Trophoblast cell (in vitro differentiated cells and primary cell): ENCODE results near the gene PHACTR1.

Source experiments
- DNase-seq, 2 donors: peaks; one replicate each; pipeline ENCODE4 v3.0.0-alpha.2; 2016
- H2AFZ ChIP-seq: 2 replicates; pipeline ENCODE4 v1.6.1; 2013; ENCODE audit warnings: low read length, moderate library complexity, mild to moderate bottlenecking; ENCODE audit not compliant: insufficient read depth, poor library complexity
- H2AK5ac ChIP-seq: 2 replicates; pipeline ENCODE4 v1.6.1; 2013; ENCODE audit warnings: mild to moderate bottlenecking, low read length
- H2BK120ac ChIP-seq: 2 replicates; pipeline ENCODE4 v1.6.1; 2013; ENCODE audit warnings: low read length, mild to moderate bottlenecking, moderate library complexity; ENCODE audit not compliant: insufficient read depth, poor library complexity
- H2BK12ac ChIP-seq: 2 replicates; pipeline ENCODE4 v1.6.1; 2013; ENCODE audit warnings: mild to moderate bottlenecking, low read length, moderate library complexity
- H2BK5ac ChIP-seq: 2 replicates; pipeline ENCODE4 v1.6.1; 2013; ENCODE audit warnings: low read length, low read depth, moderate library complexity, mild to moderate bottlenecking; ENCODE audit not compliant: poor library complexity
- H3K14ac ChIP-seq: 2 replicates; pipeline ENCODE4 v1.6.1; 2013; ENCODE audit warnings: mild to moderate bottlenecking, low read length
- H3K18ac ChIP-seq: 2 replicates; pipeline ENCODE4 v1.6.1; 2013; ENCODE audit warnings: mild to moderate bottlenecking, low read length
- H3K23ac ChIP-seq: 2 replicates; pipeline ENCODE4 v1.6.1; 2013; ENCODE audit warnings: low read length
- H3K27ac ChIP-seq: 2 replicates; pipeline ENCODE4 v1.5.1; 2013; ENCODE audit warnings: low read depth, mild to moderate bottlenecking, inconsistent platforms, low read length, moderate library complexity
- H3K27me3 ChIP-seq: 2 replicates; pipeline ENCODE4 v1.6.1; 2013; ENCODE audit warnings: inconsistent platforms, mild to moderate bottlenecking, low read length, moderate library complexity; ENCODE audit not compliant: insufficient read depth
- H3K36me3 ChIP-seq, 2 experiments: 1 replicate in 1 of 2; 2 replicates in 1 of 2; pipeline ENCODE4 v1.6.1; 2013; ENCODE audit warnings: low read length in 2 of 2, mild to moderate bottlenecking in 2 of 2, moderate library complexity in 1 of 2; ENCODE audit not compliant: insufficient read depth in 2 of 2, control insufficient read depth in 1 of 2
- H3K4ac ChIP-seq: 2 replicates; pipeline ENCODE4 v1.6.1; 2013; ENCODE audit warnings: low read depth, mild to moderate bottlenecking, low read length, moderate library complexity
- H3K4me1 ChIP-seq, 2 experiments: 1 replicate in 1 of 2; 2 replicates in 1 of 2; pipeline ENCODE4 v1.6.1; 2013; ENCODE audit warnings: low read length in 2 of 2, mild to moderate bottlenecking in 2 of 2, moderate library complexity in 1 of 2; ENCODE audit not compliant: insufficient read depth in 2 of 2, control insufficient read depth in 1 of 2
- H3K4me2 ChIP-seq: 2 replicates; pipeline ENCODE4 v1.6.1; 2013; ENCODE audit warnings: inconsistent platforms, mild to moderate bottlenecking, low read length, moderate library complexity
- H3K4me3 ChIP-seq: 2 replicates; pipeline ENCODE4 v1.5.1; 2013; ENCODE audit warnings: mild to moderate bottlenecking, low read depth, low read length, inconsistent platforms
- H3K79me1 ChIP-seq: one replicate; pipeline ENCODE4 v1.6.1; 2013; ENCODE audit warnings: low read length
- H3K79me2 ChIP-seq: 2 replicates; pipeline ENCODE4 v1.6.1; 2013; ENCODE audit warnings: low read length, mild to moderate bottlenecking; ENCODE audit not compliant: control insufficient read depth, insufficient read depth, poor library complexity
- H3K9ac ChIP-seq: 2 replicates; pipeline ENCODE4 v1.6.1; 2013; ENCODE audit warnings: mild to moderate bottlenecking, low read length
- H3K9me3 ChIP-seq: 2 replicates; pipeline ENCODE4 v1.6.1; 2013; ENCODE audit warnings: low read depth, mild to moderate bottlenecking, control low read depth, inconsistent platforms, low read length; ENCODE audit not compliant: insufficient read depth
- H4K12ac ChIP-seq: 2 replicates; pipeline ENCODE4 v1.6.1; 2013; ENCODE audit warnings: low read depth, mild to moderate bottlenecking, low read length, moderate library complexity
- H4K8ac ChIP-seq: 2 replicates; pipeline ENCODE4 v1.6.1; 2013; ENCODE audit warnings: low read depth, mild to moderate bottlenecking, low read length, moderate library complexity
- H4K91ac ChIP-seq: one replicate; pipeline ENCODE4 v1.6.1; 2013; ENCODE audit warnings: low read depth, mild to moderate bottlenecking, low read length, moderate library complexity
- WGBS: extraction: QIAGEN DNeasy Blood & Tissue Kit; methylation state at CpG from one replicate; pipeline ENCODE4 v1.1.7; 2013; ENCODE audit warnings: missing lambda C conversion rate; ENCODE audit not compliant: insufficient read length, insufficient coverage; ENCODE audit errors: extremely low coverage; 5-methylcytosine and 5-hydroxymethylcytosine counted together

PHACTR1 gene

DNA sequence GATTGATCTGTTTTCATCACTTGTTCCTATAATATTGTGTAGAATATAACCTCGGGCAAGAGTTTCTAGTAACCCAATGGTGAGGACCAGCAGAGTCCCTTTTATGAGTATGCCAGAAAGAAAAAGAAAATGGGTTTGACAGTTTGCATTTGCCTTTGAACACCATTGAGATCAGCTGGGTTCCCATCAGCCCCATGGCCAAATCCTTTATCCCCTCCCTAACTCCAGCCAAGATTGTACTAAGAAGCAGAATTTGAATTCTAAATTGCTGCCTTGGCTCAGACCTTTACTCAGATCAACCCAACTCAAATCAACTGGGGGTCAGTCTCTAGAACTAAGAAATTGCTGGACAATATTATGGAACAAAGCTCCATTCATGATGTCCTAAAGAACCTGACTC, 424.4 kb downstream of the PHACTR1 start:
- no peak overlapping the region for H3K23ac ChIP-seq
- H3K14ac ChIP-seq, result no peak overlapping the region
- H3K4me2 ChIP-seq, result no peak overlapping the region
- no peak overlapping the region for H4K12ac ChIP-seq
- no peaks in the 10 kb centered on the region for H3K36me3 ChIP-seq
- H2AK5ac ChIP-seq, result no peak overlapping the region
- no peak overlapping the region for H2BK5ac ChIP-seq
- no peak overlapping the region for H2BK120ac ChIP-seq
- H4K91ac ChIP-seq, result no peak overlapping the region
- no peaks in the 10 kb centered on the region for H3K27me3 ChIP-seq
- H3K9ac ChIP-seq, result no peak overlapping the region
- WGBS, result no CpG with 5 or more reads among the region's 1 CpG
- H2BK12ac ChIP-seq, result no peak overlapping the region
- H3K4me1 ChIP-seq, result no peaks in the 10 kb centered on the region
- no peak overlapping the region for H3K18ac ChIP-seq
- H4K8ac ChIP-seq, result no peak overlapping the region
- no peaks in the 10 kb centered on the region for H3K79me1 ChIP-seq
- no peaks in the 10 kb centered on the region for H3K79me2 ChIP-seq
- no peaks in the 10 kb centered on the region for H3K9me3 ChIP-seq
- no peak overlapping the region for H3K4ac ChIP-seq
- no peak for DNase-seq
- no peak overlapping the region for H3K4me3 ChIP-seq
- H2AFZ ChIP-seq, result no peak overlapping the region
- H3K27ac ChIP-seq, result no peak overlapping the region

GRCh38 chr6:13141387-13141786, 424.8 kb downstream of the PHACTR1 start:
- Histone ChIP-seq H3K9ac (no peak overlapping the region), H2BK120ac (no peak overlapping the region), H2AFZ (no peak overlapping the region), H3K14ac (no peak overlapping the region), H3K4me1 (no peaks in the 10 kb centered on the region), H4K8ac (no peak overlapping the region), H3K23ac (no peak overlapping the region), H2BK12ac (no peak overlapping the region), H3K27ac (no peak overlapping the region), H2AK5ac (no peak overlapping the region), H3K36me3 (no peaks in the 10 kb centered on the region), H3K79me2 (no peaks in the 10 kb centered on the region), H3K4me3 (no peak overlapping the region), H4K12ac (no peak overlapping the region), H3K9me3 (no peaks in the 10 kb centered on the region), H3K4ac (no peak overlapping the region), H3K27me3 (no peaks in the 10 kb centered on the region), H3K18ac (no peak overlapping the region), H3K79me1 (no peaks in the 10 kb centered on the region), H2BK5ac (no peak overlapping the region), H4K91ac (no peak overlapping the region), H3K4me2 (no peak overlapping the region)
- no peak for DNase-seq
- WGBS, result no CpG with 5 or more reads among the region's 7 CpGs

- Histone ChIP-seq H3K36me3 (no peaks in the 10 kb centered on the region), H2AFZ (no peak overlapping the region), H3K23ac (no peak overlapping the region), H4K8ac (no peak overlapping the region), H2BK120ac (no peak overlapping the region), H3K18ac (no peak overlapping the region), H3K79me2 (no peaks in the 10 kb centered on the region), H3K27me3 (no peaks in the 10 kb centered on the region), H4K91ac (no peak overlapping the region), H3K79me1 (no peaks in the 10 kb centered on the region), H3K4me2 (no peak overlapping the region), H3K9me3 (no peaks in the 10 kb centered on the region), H3K9ac (no peak overlapping the region), H2BK5ac (no peak overlapping the region), H3K4me1 (no peaks in the 10 kb centered on the region), H3K27ac (no peak overlapping the region), H3K4ac (no peak overlapping the region), H2BK12ac (no peak overlapping the region), H3K14ac (no peak overlapping the region), H3K4me3 (no peak overlapping the region), H2AK5ac (no peak overlapping the region), H4K12ac (no peak overlapping the region)
- WGBS, result no CpG with 5 or more reads among the region's 3 CpGs
- no peak for DNase-seq
Measured at GRCh38 chr6:13142611-13143010, 426.0 kb downstream of the PHACTR1 start.

- no peak overlapping the region for H4K8ac ChIP-seq
- H3K4me2 ChIP-seq, result no peak overlapping the region
- H3K27ac ChIP-seq, result no peak overlapping the region
- no peaks in the 10 kb centered on the region for H3K9me3 ChIP-seq
- H4K12ac ChIP-seq, result no peak overlapping the region
- no peak overlapping the region for H2BK12ac ChIP-seq
- H3K23ac ChIP-seq, result no peak overlapping the region
- no peak overlapping the region for H2AK5ac ChIP-seq
- no CpG with 5 or more reads among the region's 3 CpGs for WGBS
- H3K4ac ChIP-seq, result no peak overlapping the region
- no peak overlapping the region for H4K91ac ChIP-seq
- no peaks in the 10 kb centered on the region for H3K36me3 ChIP-seq
- H3K4me3 ChIP-seq, result no peak overlapping the region
- no peak overlapping the region for H2BK120ac ChIP-seq
- H3K14ac ChIP-seq, result no peak overlapping the region
- H3K79me1 ChIP-seq, result no peaks in the 10 kb centered on the region
- no peak overlapping the region for H3K9ac ChIP-seq
- no peak for DNase-seq
- H3K27me3 ChIP-seq, result no peaks in the 10 kb centered on the region
- H2AFZ ChIP-seq, result no peak overlapping the region
- H3K79me2 ChIP-seq, result no peaks in the 10 kb centered on the region
- no peak overlapping the region for H2BK5ac ChIP-seq
- H3K4me1 ChIP-seq, result no peaks in the 10 kb centered on the region
- no peak overlapping the region for H3K18ac ChIP-seq
Measured at GRCh38 chr6:13146442-13146841, 429.9 kb downstream of the PHACTR1 start.
